A549 (cell line): ENCODE data around the gene F8. TPM values are rescaled to one million over a fixed set of nuclear protein-coding genes. Genes with fewer than 3 reads are reported as not detected.

Experiments used
- ATAC-seq, 2 experiments: fragments of 200-7000 bp in 1 of 2; fragments of >200 bp in 1 of 2; cut with Nextera tagmentation in 1 of 2; cut with Tn5 transposase in 1 of 2; 3 replicates each; pipeline versions ENCODE4 v1.8.0 to v1.9.1; 2018 to 2020; ENCODE audit warnings: mild to moderate bottlenecking in 1 of 2, moderate library complexity in 1 of 2
- CTCF ChIA-PET: fragments of 300-600 bp; sonication (Branson Sonifier 250); formaldehyde crosslinking; extraction: SDS; loops from one replicate; lab custom pipeline; 2021; ENCODE audit warnings: antibody characterized with exemption, inconsistent platforms; lab: Yijun Ruan, JAX
- POLR2A ChIA-PET: fragments of 350-600 bp; formaldehyde crosslinking; extraction: SDS; loops from one replicate; lab custom pipeline; 2021; ENCODE audit warnings: antibody characterized with exemption, inconsistent platforms; lab: Yijun Ruan, JAX
- DNase-seq, 2 experiments: peaks; one replicate each; pipeline versions ENCODE4 v3.0.0 to v3.0.0-alpha.2; 2011 to 2016; ENCODE audit warnings: low read depth in 1 of 2, low spot score in 1 of 2
- FAIRE-seq: peaks from 2 replicates; lab custom pipeline; 2011; peaks lifted over from hg19 to GRCh38; lab: Jason Lieb, UNC
- H3K27ac ChIP-seq, 2 experiments: fragments of >200 bp; sonication (Bioruptor Twin); formaldehyde crosslinking; 3 replicates each; pipeline ENCODE4 v1.5.1; 2016 to 2017
- H3K4me1 ChIP-seq: fragments of >200 bp; sonication (Bioruptor Twin); formaldehyde crosslinking; 3 replicates; pipeline ENCODE4 v1.6.1; 2016
- H3K4me2 ChIP-seq: fragments of >200 bp; sonication (Bioruptor Twin); formaldehyde crosslinking; 3 replicates; pipeline ENCODE4 v1.6.1; 2016
- H3K4me3 ChIP-seq: fragments of >200 bp; sonication (Bioruptor Twin); formaldehyde crosslinking; 3 replicates; pipeline ENCODE4 v1.5.1; 2016
- H3K9me3 ChIP-seq: fragments of >200 bp; sonication (Bioruptor Twin); formaldehyde crosslinking; 3 replicates; pipeline ENCODE4 v1.6.1; 2016
- CEBPB ChIP-seq, 2 experiments: fragments of >200 bp in 1 of 2; sonication (Bioruptor Twin) in 1 of 2; formaldehyde crosslinking in 1 of 2; IDR thresholded peaks; 2 replicates each; pipeline ENCODE4 v1.6.1; 2012 to 2016
- CTCF ChIP-seq: fragments of >200 bp; sonication (Bioruptor Twin); formaldehyde crosslinking; IDR thresholded peaks from 3 replicates; pipeline ENCODE4 v1.5.1; 2016
- EHMT2 ChIP-seq: fragments of 200-600 bp; sonication (generic); IDR thresholded peaks from 2 replicates; pipeline ENCODE4 v1.6.1; 2016; ENCODE audit warnings: antibody characterized with exemption, low read depth, mild to moderate bottlenecking, moderate library complexity
- FOSL2 ChIP-seq, 2 experiments: fragments of 450-650 bp in 1 of 2; fragments of >200 bp in 1 of 2; sonication (Bioruptor Twin) in 1 of 2; formaldehyde crosslinking; IDR thresholded peaks; 2 replicates each; pipeline versions ENCODE4 v1.5.0 to v1.6.1; 2016 to 2020; ENCODE audit warnings: mild to moderate bottlenecking in 1 of 2, moderate library complexity in 1 of 2
- HEYL ChIP-seq: fragments of 250-450 bp; sonication (Bioruptor Pico); IDR thresholded peaks from 2 replicates; pipeline ENCODE4 v1.8.0; 2021; ENCODE audit warnings: mild to moderate bottlenecking, moderate library complexity
- HOXA7 ChIP-seq: fragments of 250-450 bp; sonication (Bioruptor Pico); IDR thresholded peaks from 2 replicates; pipeline ENCODE4 v1.5.0; 2020; ENCODE audit warnings: mild to moderate bottlenecking, moderate library complexity
- HOXB13 ChIP-seq: fragments of 250-450 bp; sonication (Bioruptor Pico); IDR thresholded peaks from 2 replicates; pipeline ENCODE4 v1.5.0; 2020; ENCODE audit warnings: low read depth, mild to moderate bottlenecking, moderate library complexity
- JUN ChIP-seq, 2 experiments: fragments of >200 bp; sonication (Bioruptor Twin); formaldehyde crosslinking; IDR thresholded peaks; 2 replicates in 1 of 2; 3 replicates in 1 of 2; pipeline ENCODE4 v1.6.1; 2016 to 2017
- MYC ChIP-seq: IDR thresholded peaks from 2 replicates; pipeline ENCODE4 v1.6.1; 2012; ENCODE audit warnings: mild to moderate bottlenecking, inconsistent platforms, low read length, improper control_type of control experiment, borderline replicate concordance
- PHF8 ChIP-seq: fragments of 200-600 bp; sonication (generic); IDR thresholded peaks from 2 replicates; pipeline ENCODE4 v1.6.1; 2016; ENCODE audit warnings: low read depth, mild to moderate bottlenecking, antibody characterized with exemption, moderate library complexity, borderline replicate concordance
- RAD21 ChIP-seq, 2 experiments: fragments of >200 bp in 1 of 2; sonication (Bioruptor Twin) in 1 of 2; formaldehyde crosslinking in 1 of 2; IDR thresholded peaks in 1 of 2; conservative IDR thresholded peaks in 1 of 2; 2 replicates in 1 of 2; 3 replicates in 1 of 2; pipeline ENCODE4 v1.6.1; 2012 to 2018; ENCODE audit warnings: inconsistent platforms in 1 of 2
- REST ChIP-seq: fragments of 200-600 bp; sonication (generic); IDR thresholded peaks from 2 replicates; pipeline ENCODE4 v1.6.1; 2016; ENCODE audit warnings: antibody characterized with exemption, mild to moderate bottlenecking, moderate library complexity
- SMC3 ChIP-seq: fragments of >200 bp; sonication (Bioruptor Twin); formaldehyde crosslinking; IDR thresholded peaks from 3 replicates; pipeline ENCODE4 v1.6.1; 2018; ENCODE audit warnings: inconsistent platforms
- ZC3H11A ChIP-seq: fragments of 450-650 bp; IDR thresholded peaks from 2 replicates; pipeline ENCODE4 v1.6.1; 2014; ENCODE audit warnings: antibody characterized with exemption, mild to moderate bottlenecking
- ZFP36 ChIP-seq: fragments of 450-650 bp; IDR thresholded peaks from 2 replicates; pipeline ENCODE4 v1.6.1; 2014; ENCODE audit warnings: borderline replicate concordance; ENCODE audit not compliant: partially characterized antibody
- ZNF302 ChIP-seq: fragments of 250-450 bp; sonication (Bioruptor Pico); IDR thresholded peaks from 2 replicates; pipeline ENCODE4 v1.9.0; 2021; ENCODE audit warnings: inconsistent platforms, mild to moderate bottlenecking, moderate library complexity
- ZSCAN20 ChIP-seq: fragments of 250-450 bp; sonication (Bioruptor Pico); IDR thresholded peaks from 2 replicates; pipeline ENCODE4 v1.8.0; 2022; ENCODE audit warnings: mild to moderate bottlenecking, moderate library complexity
- WGBS: methylation state at CpG from one replicate; pipeline ENCODE4 v1.1.6; 2017; ENCODE audit errors: missing lambda C conversion rate; 5-methylcytosine and 5-hydroxymethylcytosine counted together
- polyA plus RNA-seq, 4 experiments: library from polyadenylated mRNA; depleted of rRNA in 3 of 4; stranded (reverse); fragments of >200 nt; fragmentation: RNase III in 1 of 4; extraction: RNeasy Plus Mini Kit Qiagen cat#74134 plus additional on column Dnase treatment in 1 of 4; gene quantifications; 2 replicates in 3 of 4; 3 replicates in 1 of 4; pipeline ENCODE4 v1.2.3, GENCODE V29; 2011 to 2017
- TF ChIP-seq, protein P1 (sequence below): fragments of 250-450 bp; sonication (Bioruptor Pico); IDR thresholded peaks from 2 replicates; pipeline ENCODE4 v1.5.0; 2021; ENCODE audit warnings: mild to moderate bottlenecking, moderate library complexity, borderline replicate concordance
- TF ChIP-seq, protein P2 (sequence below): fragments of 150-350 bp; IDR thresholded peaks from 2 replicates; pipeline ENCODE4 v1.6.1; 2014; ENCODE audit warnings: low read depth, mild to moderate bottlenecking, low read length

Gene F8
- polyA plus RNA-seq, 2 of the 4 experiments (the other 2 are of a cell fraction), result 4.3 to 6.9 TPM

DNA sequence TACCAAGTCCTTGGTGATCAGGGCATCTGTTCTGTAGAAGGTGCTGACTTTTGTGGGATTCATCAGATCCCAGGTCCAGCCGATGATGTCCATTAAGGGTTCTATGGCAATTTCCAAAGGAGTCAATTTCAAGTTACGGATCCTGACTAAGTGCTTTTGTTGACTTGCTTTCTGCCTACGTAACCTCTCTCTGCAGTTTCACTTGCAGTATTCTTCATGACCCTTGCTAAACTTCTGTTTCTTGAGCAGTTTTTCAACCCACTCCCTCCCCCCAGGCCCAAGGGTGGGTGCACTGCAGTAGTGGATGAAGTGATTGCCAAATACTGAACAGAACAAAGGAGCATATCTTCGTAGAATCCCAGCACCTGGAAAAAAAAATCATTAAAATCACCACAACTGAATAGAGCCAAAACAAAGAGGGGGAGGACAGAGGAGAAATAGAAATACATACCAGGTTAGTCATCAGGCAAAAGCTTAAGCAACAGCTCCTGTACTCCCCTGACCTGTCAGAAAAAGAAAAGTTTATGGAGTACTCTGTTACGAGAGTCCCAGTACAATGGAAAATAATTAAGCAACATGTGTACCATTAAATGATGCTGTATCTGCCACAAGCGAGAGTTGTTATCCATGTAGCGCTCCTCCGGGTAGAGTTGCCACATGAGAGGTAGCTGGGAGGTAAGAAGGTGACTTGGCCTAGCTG is 42.7 kb upstream of the F8 start:
- ATAC-seq, result peak; percentile 54 to 57; a peak in 3 of 6 replicates
- POLR2A ChIA-PET, result no interaction called here
- peaks cover 58% of the 10 kb centered on the region for H3K4me1 ChIP-seq

GRCh38 chrX:155061760-155062159 is 39.2 kb upstream of the F8 start:
- ATAC-seq (no peak), FAIRE-seq (peak; percentile 63), DNase-seq (no peak)
- ChIA-PET CTCF (interaction anchor here (1.0 to 2.1 kb wide), 2 partner anchors 13 to 81 kb away, joined by 3 to 15 read pairs; no protein-coding TSS in a partner anchor), POLR2A (interaction anchor here (1.3 kb wide), 1 partner anchor 35 kb away, joined by 6 read pairs; the partner anchor contains the start of gene FUNDC2)
- Histone ChIP-seq H3K4me1 (peaks cover 35% of the 10 kb centered on the region), H3K9me3 (no peaks in the 10 kb centered on the region), H3K4me2 (no peak overlapping the region), H3K4me3 (no peak overlapping the region), H3K27ac (no peak overlapping the region)
- WGBS, result 95% methylated on average over 4 of the region's 4 CpGs
- TF ChIP-seq EHMT2 (no peak), HOXA7 (CRISPR knock-in tag) (no peak), HEYL (CRISPR knock-in tag) (no peak), HOXB13 (CRISPR knock-in tag) (no peak), CEBPB (IDR thresholded peaks at IDR 0.05) (no peak), ZSCAN20 (CRISPR knock-in tag) (no peak), FOSL2 (IDR thresholded peaks at IDR 0.05) (no peak), FOSL2 (CRISPR knock-in tag; IDR thresholded peaks at IDR 0.05) (no peak), PHF8 (no peak), ZFP36 (no peak), ZC3H11A (no peak), MYC (no peak)
- TF ChIP-seq, protein P1, sequence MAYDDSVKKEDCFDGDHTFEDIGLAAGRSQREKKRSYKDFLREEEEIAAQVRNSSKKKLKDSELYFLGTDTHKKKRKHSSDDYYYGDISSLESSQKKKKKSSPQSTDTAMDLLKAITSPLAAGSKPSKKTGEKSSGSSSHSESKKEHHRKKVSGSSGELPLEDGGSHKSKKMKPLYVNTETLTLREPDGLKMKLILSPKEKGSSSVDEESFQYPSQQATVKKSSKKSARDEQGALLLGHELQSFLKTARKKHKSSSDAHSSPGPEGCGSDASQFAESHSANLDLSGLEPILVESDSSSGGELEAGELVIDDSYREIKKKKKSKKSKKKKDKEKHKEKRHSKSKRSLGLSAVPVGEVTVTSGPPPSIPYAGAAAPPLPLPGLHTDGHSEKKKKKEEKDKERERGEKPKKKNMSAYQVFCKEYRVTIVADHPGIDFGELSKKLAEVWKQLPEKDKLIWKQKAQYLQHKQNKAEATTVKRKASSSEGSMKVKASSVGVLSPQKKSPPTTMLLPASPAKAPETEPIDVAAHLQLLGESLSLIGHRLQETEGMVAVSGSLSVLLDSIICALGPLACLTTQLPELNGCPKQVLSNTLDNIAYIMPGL (CRISPR knock-in tag), result no peak

More for the DNA sequence above, 42.7 kb upstream of the F8 start:
- Histone ChIP-seq H3K27ac (peak overlapping the region; percentile 31 to 67; a peak in 5 of 6 replicates), H3K4me2 (peak overlapping the region; percentile 63), H3K4me3 (no peak overlapping the region), H3K9me3 (no peaks in the 10 kb centered on the region)
- DNase-seq, result no peak
- TF ChIP-seq, protein P2, sequence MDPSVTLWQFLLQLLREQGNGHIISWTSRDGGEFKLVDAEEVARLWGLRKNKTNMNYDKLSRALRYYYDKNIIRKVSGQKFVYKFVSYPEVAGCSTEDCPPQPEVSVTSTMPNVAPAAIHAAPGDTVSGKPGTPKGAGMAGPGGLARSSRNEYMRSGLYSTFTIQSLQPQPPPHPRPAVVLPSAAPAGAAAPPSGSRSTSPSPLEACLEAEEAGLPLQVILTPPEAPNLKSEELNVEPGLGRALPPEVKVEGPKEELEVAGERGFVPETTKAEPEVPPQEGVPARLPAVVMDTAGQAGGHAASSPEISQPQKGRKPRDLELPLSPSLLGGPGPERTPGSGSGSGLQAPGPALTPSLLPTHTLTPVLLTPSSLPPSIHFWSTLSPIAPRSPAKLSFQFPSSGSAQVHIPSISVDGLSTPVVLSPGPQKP, result no peak
- no peak for TF ChIP-seq FOSL2 (IDR thresholded peaks at IDR 0.05)
- TF ChIP-seq FOSL2 (CRISPR knock-in tag; IDR thresholded peaks at IDR 0.05), result 0 out of 2 replicates have a peak, but pooled peaks have one; percentile 6
- peak in 1 of 2 experiments; percentile 44; a peak in 2 of 4 replicates for TF ChIP-seq CEBPB (IDR thresholded peaks at IDR 0.05)
- CTCF ChIA-PET, result interaction anchor here (0.6 kb wide), 2 partner anchors 75 to 84 kb away, joined by 3 read pairs; no protein-coding TSS in a partner anchor
- 71% methylated on average over 8 of the region's 8 CpGs for WGBS
- peak; percentile 70 for FAIRE-seq

- FAIRE-seq (peak; percentile 99), DNase-seq (peak; percentile 43 to 82), ATAC-seq (peak; percentile 93 to 97)
- TF ChIP-seq RAD21 (conservative IDR thresholded peaks at IDR 0.05 in 1 of 2, IDR thresholded peaks at IDR 0.05 in 1 of 2), result peak; percentile 69 to 71; a peak in 4 of 5 replicates
- TF ChIP-seq CTCF, result peak; percentile 77
- TF ChIP-seq JUN (IDR thresholded peaks at IDR 0.05), result no peak
- no peak for TF ChIP-seq ZNF302 (CRISPR knock-in tag)
- TF ChIP-seq REST, result peak; percentile 57; the same call in 1 of the 2 replicates
- peak; percentile 78 for TF ChIP-seq SMC3
- Histone ChIP-seq H3K4me3 (peak overlapping the region; percentile 25; the same call in 1 of the 3 replicates), H3K27ac (peak overlapping the region; percentile 8 to 69; a peak in 3 of 6 replicates), H3K4me2 (peak overlapping the region; percentile 72), H3K9me3 (no peaks in the 10 kb centered on the region), H3K4me1 (peaks cover 27% of the 10 kb centered on the region)
- 14% methylated on average over 19 of the region's 25 CpGs for WGBS
- CTCF ChIA-PET, result interaction anchor here (0.7 to 4.2 kb wide), 19 partner anchors 11 to 139 kb away, joined by 3 to 35 read pairs (median 5); partner anchors contain the start of genes CMC4, F8, FUNDC2 and MTCP1
- POLR2A ChIA-PET, result interaction anchor here (2.2 kb wide), 1 partner anchor 30 kb away, joined by 7 read pairs; the partner anchor contains the start of gene FUNDC2
These were observed 34.6 kb upstream of the F8 start for GRCh38 chrX:155056877-155057792.
